GM21526 (cell line): Measurements from ENCODE around the gene KRT26.
"Not testable (repeated sequence)": the region's sequence is repeated elsewhere in the genome, so short reads cannot be mapped to it uniquely, and the experiment has no call there.

Experiments used
- ATAC-seq: cut with Tn5 transposase; IDR thresholded peaks from one replicate; pipeline ENCODE4 v1.9.1; 2021; ENCODE audit warnings: moderate library complexity; ENCODE audit not compliant: unreplicated experiment, low FRiP score

KRT26 gene

GRCh38 chr17:40795019-40795667 lies 23.1 kb upstream of the KRT26 start:
- no peak for ATAC-seq

GRCh38 chr17:40794466-40794865 lies 22.5 kb upstream of the KRT26 start:
- no peak for ATAC-seq

- ATAC-seq: no peak
Observed at GRCh38 chr17:40793832-40794231, 21.8 kb upstream of the KRT26 start.

GRCh38 chr17:40791787-40792436 lies 19.9 kb upstream of the KRT26 start:
- ATAC-seq: no peak

GRCh38 chr17:40791111-40791510 lies 19.1 kb upstream of the KRT26 start:
- no peak for ATAC-seq

- ATAC-seq: no peak
Observed at GRCh38 chr17:40782450-40782849, 10.4 kb upstream of the KRT26 start, which contains the start of gene KRT27. TSS of gene KRT27 (minus strand) at chr17:40782550. CDS start at chr17:40782493, 57 bp downstream.

- no peak for ATAC-seq
Observed at GRCh38 chr17:40779181-40779909, 7.3 kb upstream of the KRT26 start.

- ATAC-seq: no peak
Observed at GRCh38 chr17:40778461-40778860, 6.5 kb upstream of the KRT26 start.

- ATAC-seq: no peak
Observed at GRCh38 chr17:40777971-40778370, 6.0 kb upstream of the KRT26 start.

- no peak for ATAC-seq
Observed at GRCh38 chr17:40777459-40777858, 5.5 kb upstream of the KRT26 start.

- no peak for ATAC-seq
Observed at GRCh38 chr17:40775945-40776344, 3.9 kb upstream of the KRT26 start.

- ATAC-seq: no peak
Observed at GRCh38 chr17:40765657-40766056, 6.3 kb downstream of the KRT26 start.

GRCh38 chr17:40763752-40764151 lies 8.2 kb downstream of the KRT26 start:
- no peak for ATAC-seq

GRCh38 chr17:40760105-40761016 lies 11.6 kb downstream of the KRT26 start:
- ATAC-seq: no peak

GRCh38 chr17:40755231-40755630 lies 16.8 kb downstream of the KRT26 start, which contains the start of gene KRT25:
TSS of gene KRT25 (minus strand) at chr17:40755331. CDS start at chr17:40755271, 60 bp downstream.
- no peak for ATAC-seq

GRCh38 chr17:40753804-40754203 lies 18.2 kb downstream of the KRT26 start:
- ATAC-seq: no peak

- ATAC-seq: no peak
Observed at GRCh38 chr17:40751065-40751464, 20.9 kb downstream of the KRT26 start.

GRCh38 chr17:40750391-40750790 lies 21.6 kb downstream of the KRT26 start:
- no peak for ATAC-seq

- not testable (repeated sequence) for ATAC-seq
Observed at GRCh38 chr17:40748666-40749065, 23.3 kb downstream of the KRT26 start.

- no peak for ATAC-seq
Observed at GRCh38 chr17:40738553-40738952, 33.4 kb downstream of the KRT26 start.
